Kidney epithelial cell (primary cell): Measurements from ENCODE around the gene AKT1. TPM values are rescaled to one million over a fixed set of nuclear protein-coding genes. Genes with fewer than 3 reads are reported as not detected.
A peak's percentile ranks its signal among the peaks of the same experiment; 100 is the strongest.

Experiments
- DNase-seq: peaks from one replicate; pipeline ENCODE4 v3.0.0-alpha.2; 2010; ENCODE audit warnings: low read depth
- H3K27me3 ChIP-seq: 2 replicates; pipeline ENCODE4 v1.6.0; 2011; ENCODE audit warnings: low read length; ENCODE audit not compliant: control insufficient read depth, insufficient read depth
- H3K36me3 ChIP-seq: 2 replicates; pipeline ENCODE4 v1.5.1; 2011; ENCODE audit warnings: low read length; ENCODE audit not compliant: control insufficient read depth, insufficient read depth
- H3K4me3 ChIP-seq: 2 replicates; pipeline ENCODE4 v1.5.1; 2011; ENCODE audit warnings: low read depth, mild to moderate bottlenecking, control low read depth, low read length
- CTCF ChIP-seq: IDR thresholded peaks from 2 replicates; pipeline ENCODE4 v1.5.1; 2011; ENCODE audit warnings: mild to moderate bottlenecking, moderate library complexity, low read length, control low read depth, inconsistent platforms; ENCODE audit not compliant: insufficient read depth, poor library complexity, severe bottlenecking
- total RNA-seq: library from RNA; depleted of rRNA; stranded (reverse); fragments of >200 nt; gene quantifications from 2 replicates; pipeline ENCODE4 v1.2.3, GENCODE V29; 2015

AKT1 gene
- total RNA-seq, 1 donor from 2014 or later, result 144 TPM

- no peak for DNase-seq
- Histone ChIP-seq H3K27me3 (peaks cover 4% of the 10 kb centered on the region), H3K36me3 (no peaks in the 10 kb centered on the region), H3K4me3 (peak overlapping the region; percentile 52)
- TF ChIP-seq CTCF, result peak; percentile 44
Observed at GRCh38 chr14:104724981-104725771, 70.4 kb downstream of the AKT1 start.

- no peak for TF ChIP-seq CTCF
- no peaks in the 10 kb centered on the region for H3K36me3 ChIP-seq
- H3K27me3 ChIP-seq, result peaks cover 4% of the 10 kb centered on the region
- DNase-seq, result no peak
- peak overlapping the region; percentile 52 for H3K4me3 ChIP-seq
Observed at GRCh38 chr14:104724407-104724980, 71.1 kb downstream of the AKT1 start.

GRCh38 chr14:104723651-104724406, 71.7 kb downstream of the AKT1 start, which contains the start of gene ADSS1:
ADSS1 (plus strand) TSS chr14:104724229; CDS start chr14:104724271, 42 bp downstream.
- TF ChIP-seq CTCF, result peak; percentile 43
- Histone ChIP-seq H3K27me3 (peaks cover 3% of the 10 kb centered on the region), H3K4me3 (peak within 1 kb of the TSS; percentile 52), H3K36me3 (no peaks in the 10 kb centered on the region)
- no peak for DNase-seq

GRCh38 chr14:104722938-104723650, 72.5 kb downstream of the AKT1 start:
- Histone ChIP-seq H3K36me3 (no peaks in the 10 kb centered on the region), H3K27me3 (peaks cover 2% of the 10 kb centered on the region), H3K4me3 (no peak overlapping the region)
- TF ChIP-seq CTCF, result no peak
- no peak for DNase-seq

GRCh38 chr14:104721505-104722431, 73.8 kb downstream of the AKT1 start:
- no peak overlapping the region for H3K4me3 ChIP-seq
- no peaks in the 10 kb centered on the region for H3K27me3 ChIP-seq
- no peak for TF ChIP-seq CTCF
- H3K36me3 ChIP-seq, result no peaks in the 10 kb centered on the region
- no peak for DNase-seq
